H1 (cell line): ENCODE measurements around the gene GXYLT1.

ENCODE experiments used
- ATF3 ChIP-seq: IDR thresholded peaks from 2 replicates; pipeline ENCODE4 v1.6.1; 2011; ENCODE audit warnings: low read depth, mild to moderate bottlenecking, low read length; ENCODE audit not compliant: insufficient read depth
- EP300 ChIP-seq, 2 experiments: IDR thresholded peaks; 1 replicate in 1 of 2; 2 replicates in 1 of 2; pipeline ENCODE4 v1.6.1; 2011 to 2012; ENCODE audit warnings: low read depth in 2 of 2, low read length in 2 of 2, mild to moderate bottlenecking in 2 of 2, borderline replicate concordance in 1 of 2, inconsistent platforms in 1 of 2, moderate library complexity in 1 of 2
- JUND ChIP-seq: IDR thresholded peaks from 2 replicates; pipeline ENCODE4 v1.6.1; 2011; ENCODE audit warnings: mild to moderate bottlenecking, improper control_type of control experiment, low read length
- POLR2A ChIP-seq, 2 experiments: IDR thresholded peaks; 1 replicate in 1 of 2; 2 replicates in 1 of 2; pipeline ENCODE4 v1.6.1; 2011; ENCODE audit warnings: low read depth in 2 of 2, low read length in 2 of 2, mild to moderate bottlenecking in 2 of 2; ENCODE audit errors: control extremely low read depth in 1 of 2
- TAF1 ChIP-seq: IDR thresholded peaks from 2 replicates; pipeline ENCODE4 v1.6.1; 2011; ENCODE audit warnings: mild to moderate bottlenecking, low read depth, low read length
- YY1 ChIP-seq: IDR thresholded peaks from 2 replicates; pipeline ENCODE4 v1.6.1; 2011; ENCODE audit warnings: low read depth, mild to moderate bottlenecking, low read length
- ZNF274 ChIP-seq: IDR thresholded peaks from 2 replicates; pipeline ENCODE4 v1.7.0; 2012; ENCODE audit warnings: low read length, borderline replicate concordance; ENCODE audit errors: extremely low read depth
- TF ChIP-seq, protein P1 (sequence below), 3 experiments: IDR thresholded peaks; 1 replicate in 2 of 3; 2 replicates in 1 of 3; pipeline versions ENCODE4 v1.5.1 to v1.6.1; 2011; ENCODE audit warnings: low read length in 3 of 3, mild to moderate bottlenecking in 3 of 3, inconsistent platforms in 2 of 3, low read depth in 1 of 3, moderate library complexity in 1 of 3; ENCODE audit not compliant: insufficient read depth in 1 of 3; ENCODE audit errors: control extremely low read depth in 1 of 3

GRCh38 chr12:42039577-42039976 is 105.1 kb downstream of the GXYLT1 start:
- TF ChIP-seq ZNF274 (no peak), YY1 (no peak), TAF1 (no peak), EP300 (IDR thresholded peaks at IDR 0.05; ENCODE audit: borderline replicate concordance in 1 of 2, low read depth in 2 of 2, low read length in 2 of 2) (no peak), JUND (no peak), POLR2A (IDR thresholded peaks at IDR 0.05; ENCODE audit: control extremely low read depth in 1 of 2, low read depth in 2 of 2, low read length in 2 of 2) (no peak), ATF3 (no peak)
- TF ChIP-seq, protein P1, sequence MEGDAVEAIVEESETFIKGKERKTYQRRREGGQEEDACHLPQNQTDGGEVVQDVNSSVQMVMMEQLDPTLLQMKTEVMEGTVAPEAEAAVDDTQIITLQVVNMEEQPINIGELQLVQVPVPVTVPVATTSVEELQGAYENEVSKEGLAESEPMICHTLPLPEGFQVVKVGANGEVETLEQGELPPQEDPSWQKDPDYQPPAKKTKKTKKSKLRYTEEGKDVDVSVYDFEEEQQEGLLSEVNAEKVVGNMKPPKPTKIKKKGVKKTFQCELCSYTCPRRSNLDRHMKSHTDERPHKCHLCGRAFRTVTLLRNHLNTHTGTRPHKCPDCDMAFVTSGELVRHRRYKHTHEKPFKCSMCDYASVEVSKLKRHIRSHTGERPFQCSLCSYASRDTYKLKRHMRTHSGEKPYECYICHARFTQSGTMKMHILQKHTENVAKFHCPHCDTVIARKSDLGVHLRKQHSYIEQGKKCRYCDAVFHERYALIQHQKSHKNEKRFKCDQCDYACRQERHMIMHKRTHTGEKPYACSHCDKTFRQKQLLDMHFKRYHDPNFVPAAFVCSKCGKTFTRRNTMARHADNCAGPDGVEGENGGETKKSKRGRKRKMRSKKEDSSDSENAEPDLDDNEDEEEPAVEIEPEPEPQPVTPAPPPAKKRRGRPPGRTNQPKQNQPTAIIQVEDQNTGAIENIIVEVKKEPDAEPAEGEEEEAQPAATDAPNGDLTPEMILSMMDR (IDR thresholded peaks at IDR 0.05; ENCODE audit: control extremely low read depth in 1 of 3, insufficient read depth in 1 of 3, low read depth in 1 of 3, low read length in 3 of 3) = no peak
